Esophagus (tissue), 2 donors: Measurements from ENCODE around the gene PARD3. TPM values are rescaled to one million over a fixed set of nuclear protein-coding genes. Genes with fewer than 3 reads are reported as not detected.
"Not testable (repeated sequence)": the region's sequence is repeated elsewhere in the genome, so short reads cannot be mapped to it uniquely, and the experiment has no call there.

Source experiments
- H3K27ac ChIP-seq, 2 donors: one replicate each; pipeline ENCODE4 v1.5.1; 2013; ENCODE audit warnings: low read depth in 2 of 2, mild to moderate bottlenecking in 2 of 2, inconsistent platforms in 1 of 2, low read length in 1 of 2, moderate library complexity in 1 of 2
- H3K27me3 ChIP-seq, 2 donors: one replicate each; pipeline ENCODE4 v1.6.1; 2013; ENCODE audit warnings: low read length in 2 of 2, control low read depth in 1 of 2, mild to moderate bottlenecking in 1 of 2; ENCODE audit not compliant: insufficient read depth in 2 of 2, control insufficient read depth in 1 of 2
- H3K36me3 ChIP-seq, 2 donors: one replicate each; pipeline ENCODE4 v1.6.1; 2013; ENCODE audit warnings: low read length in 1 of 2; ENCODE audit not compliant: control insufficient read depth in 2 of 2, insufficient read depth in 2 of 2
- H3K4me1 ChIP-seq, 2 donors: one replicate each; pipeline ENCODE4 v1.6.1; 2013; ENCODE audit warnings: low read length in 1 of 2; ENCODE audit not compliant: control insufficient read depth in 2 of 2, insufficient read depth in 2 of 2
- H3K4me3 ChIP-seq, 2 donors: one replicate each; pipeline ENCODE4 v1.5.1; 2013; ENCODE audit warnings: low read length in 2 of 2, mild to moderate bottlenecking in 2 of 2, low read depth in 1 of 2, moderate library complexity in 1 of 2
- H3K9me3 ChIP-seq, 2 donors: one replicate each; pipeline ENCODE4 v1.6.1; 2013; ENCODE audit warnings: mild to moderate bottlenecking in 2 of 2, low read depth in 1 of 2, low read length in 1 of 2, moderate library complexity in 1 of 2; ENCODE audit not compliant: control insufficient read depth in 2 of 2, insufficient read depth in 1 of 2
- WGBS, 2 donors: extraction: QIAGEN DNeasy Blood & Tissue Kit; methylation state at CpG; one replicate each; pipeline ENCODE4 v1.1.7; 2013; 5-methylcytosine and 5-hydroxymethylcytosine counted together
- polyA plus RNA-seq, 2 donors: library from polyadenylated mRNA; stranded (reverse); fragments of 200-250 nt; gene quantifications; one replicate each; pipeline ENCODE4 v1.2.3, GENCODE V29; 2013
- donor health status: healthy with polysubstance abuse.
- donor health status: Bipolar disorder and iron deficiency.

The PARD3 gene
- polyA plus RNA-seq, 2 donors: 40.3 to 71.3 TPM

GRCh38 chr10:34804306-34804705 lies 10.8 kb downstream of the PARD3 start:
- no peak overlapping the region for H3K27ac ChIP-seq
- H3K36me3 ChIP-seq: peaks cover 0 to 2% of the 10 kb centered on the region in 2 donors
- H3K27me3 ChIP-seq: no peaks in the 10 kb centered on the region
- no peak overlapping the region for H3K4me3 ChIP-seq
- H3K4me1 ChIP-seq: peaks cover 3 to 7% of the 10 kb centered on the region in 2 donors
- no peaks in the 10 kb centered on the region for H3K9me3 ChIP-seq
- WGBS, 2 donors: 49 to 67% methylated on average over 1 of the region's 1 CpG

GRCh38 chr10:34802692-34803091 lies 12.4 kb downstream of the PARD3 start:
- Histone ChIP-seq H3K4me1 (peaks cover 0 to 7% of the 10 kb centered on the region in 2 donors), H3K27ac (peak overlapping the region; percentile 8 to 47), H3K4me3 (no peak overlapping the region), H3K9me3 (no peaks in the 10 kb centered on the region), H3K36me3 (peaks cover 0 to 2% of the 10 kb centered on the region in 2 donors), H3K27me3 (no peaks in the 10 kb centered on the region)
- WGBS, 2 donors: 48 to 59% methylated on average over 5 of the region's 5 CpGs

DNA sequence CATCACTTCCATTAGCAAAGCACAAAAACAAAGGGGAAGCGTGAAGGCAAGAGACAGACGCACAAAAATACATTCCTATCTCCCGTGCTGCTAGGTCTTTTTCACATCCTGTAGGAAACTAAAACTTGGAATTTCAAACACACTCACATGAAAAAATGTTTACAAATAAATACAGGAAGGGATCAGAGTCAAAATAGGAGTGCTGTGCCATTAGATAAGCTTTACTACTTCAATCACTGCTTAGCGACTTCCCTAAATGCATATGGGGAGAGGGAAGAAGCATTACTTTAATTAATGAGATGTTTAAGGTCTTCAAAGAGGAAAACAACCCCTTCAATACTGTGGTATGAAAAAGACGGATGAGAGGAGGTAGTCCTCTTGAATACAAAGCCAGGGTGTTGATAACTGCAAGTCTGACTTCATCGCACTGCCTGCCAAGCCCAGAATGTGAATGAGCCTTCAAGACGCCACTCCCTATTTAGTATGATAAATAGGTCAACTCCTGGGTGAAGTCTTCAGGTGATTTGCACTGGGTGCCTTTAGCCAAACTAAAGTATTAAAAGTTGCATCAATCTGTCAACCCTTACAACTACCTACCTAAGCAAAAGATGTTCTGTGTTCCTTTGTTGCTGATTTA lies 13.9 kb downstream of the PARD3 start:
- no peaks in the 10 kb centered on the region for H3K27me3 ChIP-seq
- no peaks in the 10 kb centered on the region for H3K9me3 ChIP-seq
- WGBS, 2 donors: 36 to 38% methylated on average over 7 of the region's 7 CpGs
- H3K4me1 ChIP-seq: peaks cover 0 to 6% of the 10 kb centered on the region in 2 donors
- H3K36me3 ChIP-seq: no peaks in the 10 kb centered on the region
- H3K27ac ChIP-seq: peak overlapping the region; percentile 49 to 72
- H3K4me3 ChIP-seq: no peak overlapping the region

DNA sequence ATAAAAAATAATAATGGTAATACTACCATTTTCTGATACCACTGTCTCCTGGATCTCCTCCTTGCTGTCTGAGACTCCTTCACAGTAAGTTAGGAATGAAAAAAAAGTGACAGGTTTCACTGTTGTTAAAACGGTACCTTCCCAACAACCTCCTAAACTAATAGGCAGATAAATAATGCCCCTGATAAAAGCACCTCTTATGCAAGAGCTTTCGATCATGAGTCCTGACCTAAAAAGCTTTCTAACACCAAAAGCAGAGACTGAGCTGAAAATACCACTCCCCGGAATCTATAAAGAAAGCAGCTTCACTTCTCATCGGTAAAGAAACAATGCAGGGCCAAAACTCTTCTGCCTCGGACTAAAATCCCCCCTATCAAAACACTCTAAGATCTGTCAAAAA lies 14.5 kb downstream of the PARD3 start:
- 52 to 53% methylated on average over 5 of the region's 5 CpGs for WGBS, 2 donors
- no peak overlapping the region for H3K4me3 ChIP-seq
- no peaks in the 10 kb centered on the region for H3K27me3 ChIP-seq
- H3K36me3 ChIP-seq: no peaks in the 10 kb centered on the region
- H3K27ac ChIP-seq: peak overlapping the region in 1 of 2 donors; percentile 72
- no peaks in the 10 kb centered on the region for H3K9me3 ChIP-seq
- peaks cover 0 to 6% of the 10 kb centered on the region in 2 donors for H3K4me1 ChIP-seq

DNA sequence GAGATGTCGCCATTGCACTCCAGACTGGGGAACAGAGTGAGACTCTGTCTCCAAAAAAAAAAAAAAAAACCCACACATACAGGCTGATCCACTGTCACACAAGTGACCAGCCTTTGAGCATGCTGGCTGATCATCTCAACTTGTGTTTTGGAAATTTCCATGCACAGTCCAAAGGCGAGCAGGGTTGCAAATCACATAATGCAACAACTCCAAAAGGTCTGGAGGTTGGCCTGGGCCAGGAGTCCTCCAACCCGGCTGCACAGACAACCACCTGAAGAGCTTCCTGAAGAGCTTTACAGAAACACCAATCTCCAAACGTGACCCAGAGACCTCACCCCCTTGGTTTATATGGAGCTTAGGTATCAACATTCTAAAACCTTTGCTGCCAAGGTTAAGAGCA lies 16.4 kb downstream of the PARD3 start:
- WGBS, 2 donors: 86 to 90% methylated on average over 4 of the region's 4 CpGs
- Histone ChIP-seq H3K4me1 (peaks cover 0 to 6% of the 10 kb centered on the region in 2 donors), H3K4me3 (no peak overlapping the region), H3K36me3 (no peaks in the 10 kb centered on the region), H3K9me3 (no peaks in the 10 kb centered on the region), H3K27me3 (no peaks in the 10 kb centered on the region), H3K27ac (no peak overlapping the region)

DNA sequence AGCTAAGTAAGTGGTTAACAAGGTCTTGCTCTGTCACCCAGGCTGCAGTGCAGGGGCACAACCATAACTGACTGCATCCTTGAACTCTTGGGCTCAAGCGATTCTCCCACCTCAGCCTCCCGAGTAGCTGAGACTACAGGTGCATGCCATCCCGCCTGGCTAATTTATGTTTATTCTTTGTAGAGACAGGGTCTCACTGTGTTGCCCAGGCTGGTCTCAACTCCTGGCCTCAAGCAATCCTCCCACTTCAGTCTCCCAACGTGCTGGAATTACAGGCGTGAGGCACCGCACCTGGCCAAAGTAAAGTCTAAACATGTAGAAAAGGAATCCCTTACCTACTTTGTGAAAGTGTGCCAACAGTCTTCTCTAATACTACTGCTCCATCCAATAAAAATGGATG lies 17.9 kb downstream of the PARD3 start:
- Histone ChIP-seq H3K9me3 (no peaks in the 10 kb centered on the region), H3K36me3 (no peaks in the 10 kb centered on the region), H3K4me3 (no peak overlapping the region), H3K4me1 (peaks cover 6 to 9% of the 10 kb centered on the region in 2 donors), H3K27ac (no peak overlapping the region), H3K27me3 (no peaks in the 10 kb centered on the region)
- WGBS, 2 donors: 79 to 85% methylated on average over 6 of the region's 6 CpGs

DNA sequence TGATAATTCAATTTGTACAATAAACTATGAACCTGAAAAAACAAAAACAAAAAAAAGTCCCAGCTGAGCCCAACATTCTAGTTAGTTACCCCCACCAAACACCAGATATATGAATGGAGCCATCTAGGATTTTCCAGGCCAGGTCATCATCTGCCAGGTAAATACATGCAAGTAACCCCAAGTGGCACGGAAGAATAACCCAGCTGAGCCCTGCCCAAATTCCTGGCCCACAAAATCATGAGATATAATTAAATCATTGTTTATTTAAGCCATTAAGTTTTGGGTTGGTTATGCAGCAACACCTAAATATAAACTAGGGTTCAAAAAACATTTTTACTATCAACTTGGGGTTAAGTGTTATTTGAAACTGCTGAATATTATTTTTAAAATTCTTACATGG lies 19.0 kb downstream of the PARD3 start:
- H3K4me1 ChIP-seq: peaks cover 6 to 11% of the 10 kb centered on the region in 2 donors
- H3K36me3 ChIP-seq: peaks cover 0 to 2% of the 10 kb centered on the region in 2 donors
- H3K27me3 ChIP-seq: no peaks in the 10 kb centered on the region
- H3K4me3 ChIP-seq: no peak overlapping the region
- no peaks in the 10 kb centered on the region for H3K9me3 ChIP-seq
- 73 to 84% methylated on average over 1 of the region's 1 CpG for WGBS, 2 donors
- no peak overlapping the region for H3K27ac ChIP-seq

DNA sequence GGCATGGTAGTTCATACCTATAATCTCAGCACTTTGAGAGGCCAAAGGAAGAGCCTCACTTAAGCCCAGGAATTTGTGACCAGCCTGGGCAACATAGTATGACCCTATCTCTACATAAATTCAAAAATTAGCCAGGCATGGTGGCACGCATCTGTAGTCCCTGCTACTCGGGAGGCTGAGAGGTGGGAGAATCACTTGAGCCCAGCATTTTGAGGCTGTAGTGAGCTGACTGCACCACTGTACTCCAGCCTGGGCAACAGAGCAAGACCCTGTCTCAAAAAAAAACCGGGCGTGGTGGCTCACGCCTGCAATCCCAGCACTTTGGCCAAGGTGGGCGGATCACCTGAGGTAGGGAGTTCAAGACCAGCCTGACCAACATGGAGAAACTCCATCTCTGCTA lies 19.8 kb downstream of the PARD3 start:
- peaks cover 0 to 2% of the 10 kb centered on the region in 2 donors for H3K36me3 ChIP-seq
- no peaks in the 10 kb centered on the region for H3K9me3 ChIP-seq
- H3K27me3 ChIP-seq: no peaks in the 10 kb centered on the region
- peaks cover 6 to 14% of the 10 kb centered on the region in 2 donors for H3K4me1 ChIP-seq
- WGBS, 2 donors: 96 to 97% methylated on average over 6 of the region's 6 CpGs
- H3K27ac ChIP-seq: no peak overlapping the region
- no peak overlapping the region for H3K4me3 ChIP-seq

DNA sequence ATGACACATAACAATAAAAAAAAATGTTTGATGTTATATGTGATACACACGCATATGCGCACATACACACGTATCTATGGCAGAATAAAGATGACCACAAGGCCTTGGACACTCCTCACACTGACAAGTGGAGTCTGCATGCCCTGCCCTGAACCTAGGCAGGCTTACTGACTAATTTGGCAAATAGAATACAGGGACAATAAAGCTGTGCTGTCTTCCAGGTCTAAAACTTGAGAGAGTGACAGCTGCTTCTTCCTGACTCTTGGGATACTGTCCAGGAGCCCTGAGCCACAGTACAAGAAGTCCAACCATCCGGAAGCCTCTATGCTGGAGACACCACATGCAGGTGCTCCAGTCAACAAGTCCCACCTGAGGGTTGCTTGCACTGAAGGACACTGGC lies 20.3 kb downstream of the PARD3 start:
- WGBS, 2 donors: 85 to 93% methylated on average over 4 of the region's 4 CpGs
- Histone ChIP-seq H3K4me1 (peaks cover 6 to 15% of the 10 kb centered on the region in 2 donors), H3K4me3 (no peak overlapping the region), H3K27ac (no peak overlapping the region), H3K27me3 (no peaks in the 10 kb centered on the region), H3K9me3 (no peaks in the 10 kb centered on the region), H3K36me3 (peaks cover 0 to 2% of the 10 kb centered on the region in 2 donors)

- H3K36me3 ChIP-seq, H3K4me3 ChIP-seq, H3K27me3 ChIP-seq, H3K9me3 ChIP-seq, H3K27ac ChIP-seq: not testable (repeated sequence)
- peaks cover 8 to 12% of the 10 kb centered on the region in 2 donors for H3K4me1 ChIP-seq
- WGBS, 2 donors: 81 to 85% methylated on average over 5 of the region's 5 CpGs
Observed at GRCh38 chr10:34793581-34793980, 21.5 kb downstream of the PARD3 start.
